GM18498 (cell line): ENCODE data around the gene KRT37.

Experiments
- ATAC-seq: cut with Tn5 transposase; IDR thresholded peaks from one replicate; pipeline ENCODE4 v1.9.1; 2021; ENCODE audit warnings: mild to moderate bottlenecking, moderate library complexity; ENCODE audit not compliant: unreplicated experiment

KRT37 gene

DNA sequence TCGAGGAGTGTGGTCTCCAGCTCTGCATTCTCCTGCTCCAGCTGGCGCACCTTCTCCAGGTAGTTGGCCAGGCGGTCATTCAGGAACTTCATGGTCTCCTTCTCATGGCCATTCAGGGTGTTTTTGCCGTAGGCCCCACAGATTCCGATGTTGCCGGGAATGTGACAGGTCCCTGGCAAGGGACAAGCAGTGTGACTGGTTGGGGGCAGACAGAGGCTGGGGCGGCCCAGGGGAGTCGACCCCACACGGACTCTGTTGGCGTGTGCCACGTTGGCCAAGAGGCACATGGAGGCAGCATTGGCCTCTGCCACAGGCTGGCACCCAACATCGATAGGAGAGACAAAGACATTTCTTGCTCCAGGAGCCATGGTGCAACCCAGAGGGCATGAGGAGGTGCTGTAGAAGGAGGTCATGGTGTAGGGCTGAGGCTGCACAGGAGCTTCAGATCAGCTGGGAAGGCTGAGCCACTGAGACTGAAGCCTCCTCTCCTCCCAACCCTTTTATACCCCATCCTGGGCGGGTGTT lies at the start of gene KRT37:
Gene KRT37 (minus strand): TSS at position 475 of the 525 bp plus-strand sequence. CDS start 62 bp downstream, at position 413.
- no peak for ATAC-seq

DNA sequence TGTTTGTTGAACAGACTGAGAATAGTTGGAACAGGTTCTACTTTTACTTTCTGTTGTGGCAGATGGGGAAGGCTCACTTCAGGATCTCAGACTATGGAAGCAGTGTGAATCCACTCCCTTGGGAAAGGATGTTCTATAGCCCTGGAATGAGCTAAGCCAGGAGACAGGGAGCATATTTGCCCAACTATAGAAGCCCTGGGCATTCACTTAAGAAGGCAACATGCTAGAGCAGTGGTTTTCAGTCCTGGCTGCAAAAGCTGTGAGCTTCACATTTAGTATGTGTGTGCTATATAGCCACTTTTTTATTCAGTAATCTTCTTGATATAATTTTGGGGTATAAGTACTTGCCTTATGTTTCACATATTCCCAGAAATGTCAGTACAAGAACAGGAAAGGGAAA lies 44.0 kb upstream of the KRT37 start:
- ATAC-seq: no peak

DNA sequence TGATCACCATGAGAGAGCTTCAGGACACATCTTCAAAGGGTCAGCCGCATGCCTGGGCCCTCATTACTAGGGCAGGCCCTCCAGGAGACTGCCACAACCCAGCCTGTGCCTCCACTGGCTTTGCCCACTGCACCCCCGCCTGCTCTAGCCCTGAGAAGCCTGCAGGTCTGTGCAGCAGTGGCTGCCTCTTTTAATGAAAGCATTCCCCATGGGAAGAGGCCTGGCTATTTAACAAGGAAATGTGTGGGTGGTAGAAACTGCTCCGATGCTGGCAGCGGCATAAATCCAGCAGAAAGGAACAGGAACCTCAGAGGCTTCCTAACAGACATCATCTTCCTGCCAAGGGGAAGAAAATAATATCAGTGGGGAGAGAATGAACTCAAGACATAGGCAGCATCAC lies 43.2 kb upstream of the KRT37 start:
- no peak for ATAC-seq

DNA sequence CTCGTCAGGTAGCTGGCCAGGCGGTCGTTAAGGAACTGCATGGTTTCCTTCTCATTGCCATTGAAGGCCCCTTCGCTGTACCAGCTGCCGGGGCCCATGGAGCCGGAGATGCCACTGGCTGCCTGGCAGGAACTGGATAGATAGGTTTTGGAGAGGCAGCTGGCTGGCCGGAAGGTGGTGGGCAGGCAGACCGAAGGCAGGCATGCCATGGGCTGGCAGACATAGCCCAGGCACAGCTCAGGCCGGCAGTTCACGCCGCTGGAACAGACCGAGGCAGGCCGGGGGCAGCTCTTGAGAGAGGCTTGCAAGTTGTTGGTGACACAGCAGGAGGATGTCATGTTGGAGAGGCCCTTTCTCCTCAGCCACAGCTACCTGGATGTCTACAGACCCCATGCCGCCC lies 42.6 kb upstream of the KRT37 start, which contains the start of gene KRT32:
Gene KRT32 (minus strand): TSS at position 399 of the 400 bp plus-strand sequence. CDS start 61 bp downstream, at position 338.
- ATAC-seq: no peak

DNA sequence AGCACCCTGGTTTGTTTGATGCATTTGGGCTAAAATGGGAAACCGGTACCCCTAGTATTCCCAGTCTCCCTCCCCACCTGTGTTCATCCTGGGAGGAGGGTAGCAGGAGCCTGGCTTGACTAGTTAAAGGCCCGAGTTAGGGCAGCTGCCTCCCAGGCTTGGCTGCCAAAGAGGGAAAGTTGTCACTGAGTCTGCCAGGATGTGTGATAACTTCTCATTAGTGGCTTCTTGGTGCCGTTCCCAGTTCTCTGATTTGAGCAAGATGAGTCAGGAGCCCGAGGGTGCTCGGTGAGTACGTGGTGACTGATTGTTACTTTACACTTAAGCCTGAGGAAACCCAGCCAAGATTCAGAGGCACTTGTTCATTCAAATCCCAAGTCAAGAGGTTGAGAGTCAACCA lies 40.3 kb upstream of the KRT37 start:
- ATAC-seq: no peak

DNA sequence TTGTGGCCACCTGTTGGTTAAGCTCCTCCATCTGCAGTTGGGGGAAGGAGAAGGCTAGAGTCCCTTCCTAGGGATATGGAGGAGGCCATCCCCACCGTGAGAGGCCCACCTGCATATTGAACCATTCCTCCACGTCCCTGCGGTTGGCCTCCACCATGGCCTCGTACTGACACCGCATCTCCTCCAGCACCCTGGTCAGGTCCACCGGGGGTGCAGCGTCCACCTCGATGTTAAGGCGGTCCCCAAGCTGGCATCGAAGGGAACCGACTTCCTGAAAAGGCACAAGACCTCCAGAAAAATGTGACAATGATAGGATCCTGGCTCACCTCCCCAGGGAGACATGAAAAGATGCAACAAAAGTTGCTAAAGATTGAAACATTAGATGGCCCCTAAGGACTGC lies 39.8 kb upstream of the KRT37 start:
- no peak for ATAC-seq

DNA sequence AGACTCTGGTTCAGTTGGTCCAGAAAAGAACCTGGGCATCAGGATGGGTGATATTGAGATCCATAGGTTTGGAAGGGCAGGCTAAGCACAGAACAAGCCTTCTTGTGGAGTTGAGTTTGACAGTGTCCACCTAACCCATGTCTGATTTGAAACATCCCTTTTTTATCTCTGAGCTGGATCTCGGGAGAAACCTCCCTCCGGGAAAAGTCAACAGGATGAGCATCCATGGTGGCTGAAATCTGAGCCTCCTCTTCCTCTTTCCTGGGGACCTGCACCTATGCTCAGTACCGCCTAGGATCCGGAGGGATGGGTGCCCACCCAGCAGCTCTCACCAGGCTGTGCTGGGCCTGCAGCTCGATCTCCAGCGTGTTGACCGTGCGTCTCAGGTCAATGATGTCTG lies 39.4 kb upstream of the KRT37 start:
- ATAC-seq: no peak

DNA sequence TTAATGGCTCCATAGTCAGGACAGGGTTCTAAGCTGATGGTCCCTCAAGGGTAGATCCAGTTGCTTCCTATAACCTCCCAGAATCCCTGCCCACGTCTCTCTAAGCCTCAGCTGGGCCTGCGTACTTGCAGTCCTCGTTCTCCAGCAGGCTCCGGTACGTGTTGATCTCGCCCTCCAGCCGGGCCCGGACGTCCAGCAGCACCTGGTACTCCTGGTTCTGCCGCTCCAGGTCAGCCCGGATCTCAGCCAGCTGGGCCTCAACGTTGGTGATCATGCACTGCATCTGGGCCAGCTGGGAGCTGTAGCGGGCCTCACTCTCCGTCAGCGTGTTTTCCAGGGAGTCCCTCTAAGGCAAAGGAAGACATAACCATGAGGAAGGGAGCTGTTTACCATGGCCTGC lies 38.3 kb upstream of the KRT37 start:
- ATAC-seq: no peak

DNA sequence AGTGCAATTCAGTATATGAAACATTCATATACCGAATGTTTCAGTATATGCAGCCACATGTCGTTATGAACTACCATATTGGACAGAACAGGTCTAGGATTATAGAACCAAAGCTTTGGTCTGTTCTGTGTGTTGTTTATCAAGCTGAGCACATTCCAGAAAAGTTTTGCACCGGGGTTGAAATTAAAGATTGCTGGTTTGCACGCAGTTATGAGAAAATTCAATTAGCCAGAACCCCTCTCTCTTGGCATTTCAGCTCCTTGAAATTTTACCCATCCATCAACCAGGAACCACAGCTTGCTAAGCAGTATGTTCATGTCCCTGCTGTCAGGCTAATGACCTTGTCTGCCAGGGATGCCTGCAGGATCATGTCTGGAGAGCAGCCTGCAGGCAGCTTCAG lies 33.3 kb upstream of the KRT37 start:
- ATAC-seq: no peak

DNA sequence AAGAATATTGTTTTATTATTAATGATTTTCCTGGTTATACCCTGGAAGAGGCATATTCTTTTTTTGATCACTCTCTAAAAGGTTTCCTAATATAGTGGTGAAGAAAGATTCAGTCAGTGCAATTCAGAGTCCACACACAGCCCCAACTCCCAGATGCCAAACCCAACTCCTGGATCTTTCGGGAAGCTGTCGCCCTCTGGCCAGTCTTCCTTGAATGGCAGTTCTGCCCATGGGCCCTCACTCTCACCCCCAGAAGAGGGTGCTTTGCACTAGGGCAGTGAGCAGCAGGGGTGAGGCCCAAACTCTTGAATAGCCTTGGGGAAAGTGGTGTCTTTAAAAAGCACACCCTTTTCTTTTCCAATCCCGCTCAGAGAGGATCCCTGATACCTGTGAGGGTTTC lies 31.8 kb upstream of the KRT37 start:
- ATAC-seq: no peak

DNA sequence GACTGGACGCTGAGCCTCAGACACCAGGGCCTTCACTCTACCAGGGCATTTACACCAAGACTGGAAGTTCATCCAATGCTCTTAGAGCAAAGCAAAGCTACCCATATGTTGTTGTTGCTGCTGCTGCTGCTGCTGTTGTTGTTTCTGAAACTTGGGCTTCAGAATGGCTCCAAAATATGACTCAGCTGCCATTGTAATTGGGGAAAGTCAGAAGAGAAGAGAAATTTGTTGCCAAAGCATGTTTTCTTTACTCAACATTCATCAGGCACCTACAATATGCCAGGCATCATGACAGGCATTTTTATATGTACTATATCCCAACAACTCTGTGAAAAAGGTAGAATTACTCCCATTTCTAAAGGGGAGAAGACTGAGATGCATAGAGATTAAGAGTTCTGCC lies 30.9 kb upstream of the KRT37 start:
- ATAC-seq: no peak

DNA sequence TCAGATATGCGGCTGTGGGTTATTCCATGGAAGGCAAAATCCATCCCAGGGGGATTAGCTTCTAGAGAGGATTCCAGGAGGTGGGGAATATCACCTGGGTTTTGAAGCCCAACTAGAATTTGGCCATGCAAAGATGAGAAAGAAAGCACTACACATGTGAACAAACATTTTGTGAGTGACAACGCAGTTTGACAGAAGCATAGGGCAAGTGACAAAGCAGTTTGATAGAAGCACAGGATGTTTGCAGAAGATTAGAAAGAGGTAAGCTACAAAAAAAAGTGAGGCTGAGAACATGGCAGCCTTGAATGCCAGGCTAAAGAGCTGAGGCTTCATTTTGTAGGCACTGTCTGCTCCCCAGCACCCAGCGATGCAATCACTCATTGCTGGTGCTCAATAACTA lies 28.7 kb upstream of the KRT37 start:
- no peak for ATAC-seq

DNA sequence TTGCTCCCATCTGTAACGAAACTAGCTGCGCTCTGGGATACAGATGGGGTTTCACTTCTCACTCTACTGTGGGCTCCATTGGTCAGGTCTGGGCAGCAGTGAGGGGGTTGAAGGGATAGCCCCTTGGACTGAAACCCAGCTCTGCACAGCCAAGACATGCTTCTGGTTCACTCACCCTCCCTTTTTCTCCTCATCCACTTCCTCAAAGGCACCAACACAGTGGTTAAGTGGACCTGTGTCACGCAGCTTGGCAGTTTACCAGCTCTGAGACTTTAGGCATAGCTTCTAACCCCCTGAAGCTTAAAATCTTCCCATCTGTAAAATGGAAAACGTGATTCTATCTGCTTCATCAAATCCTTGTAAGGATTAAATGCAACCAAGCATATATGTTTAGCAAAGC lies 27.9 kb upstream of the KRT37 start:
- no peak for ATAC-seq

DNA sequence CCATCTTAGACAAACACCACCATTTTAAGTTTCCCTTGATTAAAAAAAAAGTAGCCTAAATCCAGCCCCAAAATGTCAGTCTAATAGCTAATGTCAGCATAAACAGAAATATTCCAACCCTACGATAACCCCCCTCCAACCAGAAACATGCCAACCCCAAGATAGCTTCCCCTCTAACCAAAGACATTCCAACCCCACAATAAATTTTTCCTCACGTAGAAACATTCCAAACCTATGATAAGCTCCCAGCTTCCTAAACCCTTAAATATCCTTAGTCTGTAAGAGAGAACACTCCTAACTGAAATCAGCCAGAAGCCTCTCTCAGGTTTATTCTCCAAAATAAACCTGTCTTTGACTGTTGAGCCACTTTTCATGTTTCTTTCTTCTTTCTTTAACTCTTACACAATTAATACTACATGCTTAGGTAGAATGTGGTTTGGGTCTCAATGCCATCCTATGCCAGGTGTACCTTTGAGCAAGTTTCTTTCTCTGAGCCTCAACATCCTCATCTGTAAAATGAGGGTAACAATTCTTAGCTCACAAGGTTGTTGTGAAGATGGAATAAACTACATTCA lies 26.9 kb upstream of the KRT37 start:
- ATAC-seq: no peak

DNA sequence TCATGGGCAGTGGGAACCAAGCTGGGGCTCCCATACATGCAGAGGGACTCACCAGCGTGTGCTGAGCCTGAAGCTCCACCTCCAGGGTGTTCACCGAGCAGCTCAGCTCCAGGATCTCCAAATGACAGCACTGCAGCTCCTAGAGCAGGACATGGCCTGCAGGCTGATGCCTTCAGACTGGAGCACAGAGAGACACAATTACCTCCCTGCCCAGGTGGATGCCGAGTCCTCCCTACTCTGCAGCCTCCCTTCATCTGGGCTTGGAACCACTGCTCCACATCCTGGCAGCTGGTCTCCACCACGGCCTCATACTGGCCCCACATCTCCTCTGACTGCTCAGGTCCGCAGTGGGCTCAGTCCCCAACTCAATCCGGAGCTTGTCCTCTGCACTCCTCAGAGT lies 24.6 kb upstream of the KRT37 start:
- no peak for ATAC-seq

DNA sequence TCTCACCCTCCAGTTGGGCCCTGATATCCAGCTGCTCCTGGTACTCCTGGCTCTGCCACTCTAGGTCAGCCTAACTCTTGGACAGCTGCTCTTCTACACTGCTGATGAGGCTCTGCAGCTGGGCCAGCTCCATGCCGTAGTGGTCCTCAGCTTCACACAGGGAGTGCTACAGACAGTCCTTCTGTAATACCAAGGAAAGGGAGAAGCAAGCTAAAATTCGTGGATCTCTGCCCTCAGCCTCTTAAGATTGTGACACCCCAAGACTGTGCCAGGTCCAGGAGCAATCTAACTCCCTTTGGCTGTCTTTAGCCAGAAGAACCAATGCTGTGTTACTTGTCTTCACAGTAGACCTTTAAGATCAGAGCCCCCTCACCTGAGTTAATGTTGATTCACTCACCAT lies 24.1 kb upstream of the KRT37 start:
- no peak for ATAC-seq

DNA sequence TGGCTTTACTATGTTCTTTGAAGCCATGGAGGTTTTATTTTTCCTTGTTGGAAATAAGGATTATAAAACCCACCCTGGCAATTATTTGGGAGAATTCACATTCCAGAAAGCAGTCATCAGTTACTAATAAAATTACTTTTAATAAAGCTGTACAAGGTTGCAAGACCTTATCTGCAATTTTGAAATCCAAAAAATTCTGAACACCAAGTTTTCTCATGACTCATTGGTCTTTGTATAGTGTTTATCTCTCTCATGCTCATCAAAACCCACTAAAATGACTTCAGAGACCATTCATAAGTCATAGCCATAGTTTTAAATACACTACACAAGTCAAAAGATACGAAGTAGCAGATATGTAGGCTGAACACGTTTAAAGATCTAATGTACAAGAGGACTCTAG lies 22.4 kb upstream of the KRT37 start:
- no peak for ATAC-seq

DNA sequence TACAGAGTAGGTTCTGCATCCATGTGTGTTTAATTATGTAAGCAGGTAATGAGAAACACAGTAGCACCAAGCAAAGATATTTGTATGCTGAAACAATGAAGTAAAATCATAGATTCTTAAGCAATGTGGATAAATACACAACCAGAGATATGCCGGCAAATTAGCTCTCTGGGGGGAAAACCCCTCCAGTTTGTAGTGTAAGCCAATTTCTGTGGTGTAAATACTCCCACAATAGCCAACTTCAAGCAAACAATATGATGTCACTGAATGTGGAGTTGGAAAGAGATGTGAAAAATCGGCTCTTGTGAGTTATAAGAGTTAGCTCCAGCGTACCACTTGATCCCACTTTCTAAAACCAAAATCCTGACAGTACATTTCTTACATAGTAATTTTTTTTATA lies 20.3 kb upstream of the KRT37 start:
- no peak for ATAC-seq

DNA sequence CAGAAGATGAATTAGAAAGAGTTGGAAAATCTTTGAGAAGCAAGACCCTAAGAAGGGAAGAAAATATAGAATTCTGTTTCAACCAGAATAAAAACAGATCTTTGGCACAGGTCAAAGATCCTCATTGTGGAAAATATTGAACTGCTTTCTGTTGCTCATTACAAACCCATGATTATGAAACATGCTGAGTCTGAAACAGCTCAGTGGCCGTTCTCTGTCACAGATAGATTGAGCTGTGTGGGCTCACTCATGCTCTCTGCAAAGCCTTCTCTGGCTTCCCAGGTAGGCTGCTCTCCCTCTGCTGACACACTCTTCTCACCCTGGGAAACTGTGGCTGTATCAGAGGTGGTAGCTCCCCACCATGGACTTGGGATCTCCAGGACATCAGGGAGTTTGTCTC lies 19.8 kb upstream of the KRT37 start:
- ATAC-seq: no peak

DNA sequence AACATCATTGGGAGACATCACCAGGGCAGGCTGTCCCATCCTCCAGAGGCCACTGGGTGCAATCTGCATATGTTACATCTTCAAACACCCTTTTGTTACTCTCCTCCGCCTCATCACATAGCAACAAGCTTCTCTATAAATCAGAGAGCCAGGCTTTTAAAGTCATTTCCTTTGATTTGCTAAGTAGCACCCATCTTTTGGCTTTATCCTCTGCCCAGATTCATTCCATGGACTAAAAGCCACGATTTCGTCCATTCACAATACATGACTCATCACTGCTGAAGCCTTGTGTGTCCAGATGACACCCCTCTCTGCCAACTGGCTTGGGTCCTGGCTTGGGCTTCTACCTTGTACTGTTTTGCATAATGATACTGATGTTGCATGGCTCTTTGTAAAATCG lies 18.4 kb upstream of the KRT37 start:
- no peak for ATAC-seq

DNA sequence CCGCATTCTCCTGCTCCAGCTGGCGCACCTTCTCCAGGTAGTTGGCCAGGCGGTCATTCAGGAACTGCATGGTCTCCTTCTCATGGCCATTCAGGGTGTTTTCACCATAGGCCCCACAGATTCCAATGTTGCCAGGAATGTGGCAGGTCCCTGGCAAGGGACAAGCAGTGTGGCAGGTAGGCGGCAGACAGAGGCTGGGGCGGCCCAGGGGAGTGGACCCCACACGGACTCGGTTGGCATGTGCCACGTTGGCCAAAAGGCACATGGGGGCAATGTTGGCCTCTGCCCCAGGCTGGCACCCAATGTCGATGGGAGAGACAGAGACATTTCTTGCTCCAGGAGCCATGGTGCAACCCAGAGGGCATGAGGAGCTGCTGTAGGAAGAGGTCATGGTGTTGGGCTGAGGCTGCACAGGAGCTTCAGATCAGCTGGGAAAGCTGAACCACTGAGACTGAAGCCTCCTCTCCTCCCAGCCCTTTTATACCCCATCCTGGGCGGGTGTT lies 16.2 kb upstream of the KRT37 start, which contains the start of gene KRT38:
Gene KRT38 (minus strand): TSS at position 453 of the 503 bp plus-strand sequence. CDS start 62 bp downstream, at position 391.
- ATAC-seq: no peak

DNA sequence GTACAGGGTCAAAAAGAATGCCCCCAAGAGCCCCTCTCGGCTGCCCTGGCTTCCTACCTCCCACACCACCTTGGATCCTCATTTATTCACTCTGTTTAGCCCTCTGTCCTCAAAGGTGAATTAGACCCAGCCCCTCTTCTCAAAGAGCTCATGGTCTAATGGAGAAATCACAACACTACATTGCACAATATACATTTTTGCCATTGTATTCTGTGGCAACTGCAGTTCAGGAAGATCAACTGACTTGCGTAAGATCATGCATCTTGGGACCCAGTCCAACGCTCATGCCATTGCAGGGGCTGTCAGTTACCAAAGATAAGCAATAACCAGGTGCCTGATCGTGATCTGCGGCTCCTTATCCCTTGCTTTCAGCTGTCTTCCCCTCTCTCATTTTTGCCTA lies 15.0 kb upstream of the KRT37 start:
- no peak for ATAC-seq

DNA sequence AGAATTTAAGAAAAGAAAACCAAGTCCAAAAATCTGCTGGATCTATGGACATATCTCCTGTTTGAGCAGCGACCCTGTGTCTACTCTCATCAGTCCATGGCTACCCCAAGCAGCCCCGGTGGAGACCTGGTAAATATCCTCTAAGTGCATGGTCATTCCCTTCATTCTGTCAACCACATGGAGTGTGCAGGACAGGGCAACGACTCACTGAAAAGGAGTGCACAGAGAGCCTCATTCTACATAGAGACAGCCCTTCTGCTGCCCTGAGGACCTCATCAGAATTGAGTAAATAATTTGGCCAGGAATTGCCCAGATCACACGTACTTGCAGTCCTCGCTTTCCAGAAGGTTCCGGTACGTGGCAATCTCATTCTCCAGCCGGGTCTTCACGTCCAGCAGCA lies 13.4 kb upstream of the KRT37 start:
- ATAC-seq: no peak
